Bronchial epithelial cell (primary cell): ENCODE results near the gene DPP4. TPM values are rescaled to one million over a fixed set of nuclear protein-coding genes. Genes with fewer than 3 reads are reported as not detected.

Experiments
- DNase-seq: peaks from one replicate; pipeline ENCODE4 v3.0.0-alpha.2; 2010; ENCODE audit warnings: low read depth
- FAIRE-seq: peaks from 2 replicates; lab custom pipeline; 2011; peaks lifted over from hg19 to GRCh38; lab: Jason Lieb, UNC
- H3K27me3 ChIP-seq: 2 replicates; pipeline ENCODE4 v1.5.1; 2011; ENCODE audit warnings: low read length; ENCODE audit not compliant: control insufficient read depth, insufficient read depth
- H3K36me3 ChIP-seq: 2 replicates; pipeline ENCODE4 v1.5.1; 2011; ENCODE audit warnings: low read length; ENCODE audit not compliant: control insufficient read depth, insufficient read depth
- H3K4me3 ChIP-seq: 2 replicates; pipeline ENCODE4 v1.5.1; 2011; ENCODE audit warnings: mild to moderate bottlenecking, low read depth, low read length, control low read depth
- total RNA-seq: library from RNA; depleted of rRNA; stranded (reverse); fragments of >200 nt; gene quantifications from 2 replicates; pipeline ENCODE4 v1.2.1, GENCODE V29; 2014
- TF ChIP-seq, protein P1 (sequence below): IDR thresholded peaks from 2 replicates; pipeline ENCODE4 v1.5.1; 2011; ENCODE audit warnings: mild to moderate bottlenecking, moderate library complexity, low read length, control low read depth, inconsistent platforms; ENCODE audit not compliant: insufficient read depth, severe bottlenecking

DPP4 gene
- total RNA-seq, 1 donor from 2014 or later, result 2.9 TPM

DNA sequence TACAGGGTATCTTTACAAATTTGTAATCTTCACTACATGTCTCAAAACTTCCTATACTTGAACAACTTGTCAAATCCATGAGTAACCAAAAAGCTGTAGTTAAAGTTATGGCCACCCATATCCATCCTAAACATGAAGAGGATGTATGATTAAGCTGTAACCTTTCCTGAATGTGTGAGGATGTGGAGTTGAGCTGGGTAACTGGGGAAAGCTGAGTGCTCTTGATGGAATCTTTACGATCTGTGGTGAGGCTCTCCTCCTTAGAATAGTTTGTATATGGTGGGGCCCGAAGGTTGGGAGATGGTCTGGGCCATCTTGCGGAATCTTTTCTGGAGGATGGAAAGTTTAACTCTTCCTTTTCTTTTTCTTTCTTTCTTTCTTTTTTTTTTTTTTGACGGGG, 29.4 kb downstream of the DPP4 start:
- DNase-seq, result no peak
- Histone ChIP-seq H3K36me3 (no peaks in the 10 kb centered on the region), H3K27me3 (no peaks in the 10 kb centered on the region), H3K4me3 (no peak overlapping the region)
- TF ChIP-seq, protein P1, sequence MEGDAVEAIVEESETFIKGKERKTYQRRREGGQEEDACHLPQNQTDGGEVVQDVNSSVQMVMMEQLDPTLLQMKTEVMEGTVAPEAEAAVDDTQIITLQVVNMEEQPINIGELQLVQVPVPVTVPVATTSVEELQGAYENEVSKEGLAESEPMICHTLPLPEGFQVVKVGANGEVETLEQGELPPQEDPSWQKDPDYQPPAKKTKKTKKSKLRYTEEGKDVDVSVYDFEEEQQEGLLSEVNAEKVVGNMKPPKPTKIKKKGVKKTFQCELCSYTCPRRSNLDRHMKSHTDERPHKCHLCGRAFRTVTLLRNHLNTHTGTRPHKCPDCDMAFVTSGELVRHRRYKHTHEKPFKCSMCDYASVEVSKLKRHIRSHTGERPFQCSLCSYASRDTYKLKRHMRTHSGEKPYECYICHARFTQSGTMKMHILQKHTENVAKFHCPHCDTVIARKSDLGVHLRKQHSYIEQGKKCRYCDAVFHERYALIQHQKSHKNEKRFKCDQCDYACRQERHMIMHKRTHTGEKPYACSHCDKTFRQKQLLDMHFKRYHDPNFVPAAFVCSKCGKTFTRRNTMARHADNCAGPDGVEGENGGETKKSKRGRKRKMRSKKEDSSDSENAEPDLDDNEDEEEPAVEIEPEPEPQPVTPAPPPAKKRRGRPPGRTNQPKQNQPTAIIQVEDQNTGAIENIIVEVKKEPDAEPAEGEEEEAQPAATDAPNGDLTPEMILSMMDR, result no peak
- FAIRE-seq, result no peak

DNA sequence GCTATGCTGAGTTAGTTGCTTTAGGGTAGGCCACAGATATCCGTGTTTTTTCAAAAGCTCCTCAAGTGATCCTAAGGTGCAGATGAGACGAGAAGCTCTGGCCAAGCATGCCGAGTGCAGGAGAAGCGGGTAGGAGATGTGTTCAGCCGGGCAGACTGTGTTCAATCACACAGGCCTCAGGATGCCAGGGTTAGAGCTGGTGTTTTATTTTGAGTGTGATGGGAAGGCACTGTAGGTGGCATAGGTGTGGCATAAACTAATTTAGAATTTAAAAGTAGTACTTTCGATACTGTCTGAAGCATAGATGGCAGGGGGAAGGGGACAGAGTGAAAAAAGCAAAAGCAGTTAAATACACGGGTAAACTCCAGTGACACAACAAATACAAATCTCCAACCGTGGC, 30.9 kb downstream of the DPP4 start:
- FAIRE-seq (no peak), DNase-seq (no peak)
- TF ChIP-seq, protein P1, result no peak
- no peaks in the 10 kb centered on the region for H3K36me3 ChIP-seq
- no peaks in the 10 kb centered on the region for H3K27me3 ChIP-seq
- H3K4me3 ChIP-seq, result no peak overlapping the region

DNA sequence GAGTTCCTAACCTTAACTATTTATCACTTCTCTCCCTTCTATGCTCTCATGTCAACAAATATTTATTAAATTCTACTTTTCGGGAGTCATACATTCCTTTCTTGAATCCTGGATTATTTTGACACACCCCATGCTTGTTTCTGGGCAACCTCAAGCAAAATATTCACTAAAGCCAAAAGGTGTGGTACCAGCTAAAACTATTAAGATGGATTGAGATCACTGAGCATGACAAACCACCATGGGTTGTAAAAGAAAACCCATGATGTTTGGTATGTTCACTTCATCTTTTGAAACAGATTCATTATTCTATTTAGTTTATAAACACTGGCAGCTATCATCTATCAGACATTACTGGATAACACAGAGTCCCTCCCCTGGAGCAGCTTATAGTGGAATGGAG, 32.5 kb downstream of the DPP4 start:
- H3K4me3 ChIP-seq, result no peak overlapping the region
- no peaks in the 10 kb centered on the region for H3K36me3 ChIP-seq
- H3K27me3 ChIP-seq, result no peaks in the 10 kb centered on the region
- TF ChIP-seq, protein P1, result no peak
- FAIRE-seq, result no peak
- DNase-seq, result no peak

DNA sequence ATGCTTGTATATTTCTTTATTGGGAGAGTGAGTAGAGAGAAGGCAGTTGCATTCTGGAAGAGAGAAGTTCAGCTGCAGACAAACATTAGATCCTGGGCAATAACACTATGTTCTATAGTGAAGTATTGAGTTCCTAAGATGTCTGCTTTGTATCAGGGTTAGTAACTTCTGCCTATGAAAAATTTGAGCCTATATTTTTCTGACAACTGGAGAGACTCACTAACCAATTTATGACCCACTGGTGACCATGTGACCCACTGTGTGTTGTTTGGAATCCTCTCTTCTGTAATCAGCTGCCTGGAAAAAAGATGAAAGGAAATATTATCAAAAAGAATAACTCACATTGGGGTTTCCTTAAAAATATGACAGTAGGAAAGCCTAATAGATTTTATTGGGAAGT, 35.3 kb downstream of the DPP4 start:
- H3K27me3 ChIP-seq, result no peaks in the 10 kb centered on the region
- no peaks in the 10 kb centered on the region for H3K36me3 ChIP-seq
- no peak overlapping the region for H3K4me3 ChIP-seq
- FAIRE-seq (no peak), DNase-seq (no peak)
- TF ChIP-seq, protein P1, result no peak

DNA sequence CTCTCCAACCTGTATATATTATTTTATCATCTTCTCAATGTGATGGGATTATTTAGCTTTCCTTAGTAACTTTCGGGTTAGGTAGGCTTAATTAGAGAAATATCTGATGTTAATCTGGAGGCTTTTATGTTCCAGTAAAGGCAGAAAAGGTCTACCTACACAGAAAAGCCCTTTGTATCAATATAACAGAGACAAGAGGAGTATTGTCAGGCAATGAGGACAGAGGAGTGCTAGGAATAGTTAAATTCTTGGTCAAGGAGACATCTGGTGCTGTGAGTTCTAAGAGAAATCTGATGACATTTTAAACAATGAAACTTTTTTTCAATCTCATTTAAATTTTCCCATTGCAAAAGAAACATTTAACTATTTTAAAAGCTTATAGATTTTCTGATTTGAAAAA, 36.1 kb downstream of the DPP4 start:
- no peak overlapping the region for H3K4me3 ChIP-seq
- no peak for DNase-seq
- H3K36me3 ChIP-seq, result no peaks in the 10 kb centered on the region
- TF ChIP-seq, protein P1, result no peak
- no peaks in the 10 kb centered on the region for H3K27me3 ChIP-seq
- FAIRE-seq, result no peak

DNA sequence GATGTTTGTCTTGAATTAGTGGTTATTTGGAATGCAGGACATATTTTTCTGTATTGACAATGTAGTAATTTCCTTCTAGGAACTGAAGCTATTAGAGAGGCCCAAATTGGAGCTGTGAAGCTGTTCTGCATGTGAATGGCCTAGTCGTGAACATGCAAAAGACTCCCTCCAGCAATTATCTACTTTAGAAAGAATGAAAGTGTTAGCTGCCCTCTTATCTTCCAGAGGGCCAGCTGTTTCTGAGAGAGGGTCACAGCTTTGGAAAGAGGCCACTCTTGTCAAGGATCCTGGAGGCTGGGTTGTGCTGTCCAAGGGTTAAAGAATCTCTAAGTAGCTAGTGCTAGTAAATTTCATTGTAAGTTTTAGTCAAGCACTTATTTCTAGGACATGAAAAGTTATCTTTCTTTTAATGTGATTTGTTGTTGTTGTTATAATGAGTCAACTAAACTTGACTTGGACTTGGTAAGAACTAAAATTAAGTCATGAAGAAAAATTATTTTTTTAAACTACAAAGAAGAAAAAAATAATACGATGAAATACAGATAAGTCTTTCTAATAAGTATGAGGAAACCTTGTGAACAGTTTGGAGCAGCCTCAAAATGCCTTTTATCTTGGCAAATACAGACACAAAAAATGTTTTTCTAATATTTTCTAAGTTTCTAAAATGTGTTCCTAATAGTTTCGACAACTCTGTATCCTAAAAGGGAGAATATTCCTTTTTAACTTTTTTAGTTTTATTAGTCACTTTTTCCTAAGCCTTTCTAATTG, 36.8 kb downstream of the DPP4 start:
- DNase-seq (no peak), FAIRE-seq (no peak)
- TF ChIP-seq, protein P1, result no peak
- no peaks in the 10 kb centered on the region for H3K27me3 ChIP-seq
- H3K4me3 ChIP-seq, result no peak overlapping the region
- no peaks in the 10 kb centered on the region for H3K36me3 ChIP-seq
